Skeletal muscle cell (primary cell): ENCODE data around the gene KIAA0040.

Experiments
- DNase-seq: peaks from one replicate; pipeline ENCODE4 v3.0.0-alpha.2; 2010; ENCODE audit warnings: low read depth
- H3K4me3 ChIP-seq: 2 replicates; pipeline ENCODE4 v1.5.1; 2011; ENCODE audit warnings: low read depth, mild to moderate bottlenecking, control low read depth, low read length, moderate library complexity

KIAA0040 gene

GRCh38 chr1:175192630-175193526 lies at the start of gene KIAA0040:
Gene KIAA0040, minus strand, starts transcription at chr1:175192776. Its CDS starts 31,763 bp downstream, at chr1:175161013.
- H3K4me3 ChIP-seq = peak within 1 kb of the TSS; percentile 44
- DNase-seq = no peak

GRCh38 chr1:175237389-175237788 lies 44.8 kb upstream of the KIAA0040 start:
- no peak overlapping the region for H3K4me3 ChIP-seq
- DNase-seq = no peak

- H3K4me3 ChIP-seq = no peak overlapping the region
- no peak for DNase-seq
Measured at GRCh38 chr1:175234639-175235038, 42.1 kb upstream of the KIAA0040 start.

GRCh38 chr1:175232335-175232734 lies 39.8 kb upstream of the KIAA0040 start:
- no peak for DNase-seq
- H3K4me3 ChIP-seq = no peak overlapping the region

GRCh38 chr1:175225805-175226129 lies 33.2 kb upstream of the KIAA0040 start:
- no peak overlapping the region for H3K4me3 ChIP-seq
- no peak for DNase-seq

GRCh38 chr1:175222296-175222938 lies 29.8 kb upstream of the KIAA0040 start:
- no peak overlapping the region for H3K4me3 ChIP-seq
- no peak for DNase-seq

GRCh38 chr1:175221557-175222175 lies 29.1 kb upstream of the KIAA0040 start:
- DNase-seq = no peak
- no peak overlapping the region for H3K4me3 ChIP-seq

GRCh38 chr1:175220853-175221556 lies 28.4 kb upstream of the KIAA0040 start:
- H3K4me3 ChIP-seq = no peak overlapping the region

GRCh38 chr1:175219774-175220173 lies 27.2 kb upstream of the KIAA0040 start:
- no peak for DNase-seq
- no peak overlapping the region for H3K4me3 ChIP-seq

More at GRCh38 chr1:175220853-175221556, 28.4 kb upstream of the KIAA0040 start:
- DNase-seq = no peak

GRCh38 chr1:175218786-175219434 lies 26.3 kb upstream of the KIAA0040 start:
- DNase-seq = no peak
- no peak overlapping the region for H3K4me3 ChIP-seq

- DNase-seq = no peak
- H3K4me3 ChIP-seq = no peak overlapping the region
Measured at GRCh38 chr1:175217721-175218531, 25.4 kb upstream of the KIAA0040 start.

GRCh38 chr1:175216444-175216843 lies 23.9 kb upstream of the KIAA0040 start:
- DNase-seq = no peak
- no peak overlapping the region for H3K4me3 ChIP-seq

GRCh38 chr1:175211656-175212055 lies 19.1 kb upstream of the KIAA0040 start:
- no peak overlapping the region for H3K4me3 ChIP-seq
- no peak for DNase-seq

GRCh38 chr1:175210744-175211143 lies 18.2 kb upstream of the KIAA0040 start:
- no peak for DNase-seq
- no peak overlapping the region for H3K4me3 ChIP-seq

- DNase-seq = no peak
- H3K4me3 ChIP-seq = no peak overlapping the region
Measured at GRCh38 chr1:175209493-175209921, 16.9 kb upstream of the KIAA0040 start.

GRCh38 chr1:175208773-175209492 lies 16.4 kb upstream of the KIAA0040 start:
- H3K4me3 ChIP-seq = no peak overlapping the region
- no peak for DNase-seq

- DNase-seq = no peak
- H3K4me3 ChIP-seq = no peak overlapping the region
Measured at GRCh38 chr1:175207971-175208370, 15.4 kb upstream of the KIAA0040 start.

GRCh38 chr1:175206687-175207086 lies 14.1 kb upstream of the KIAA0040 start:
- H3K4me3 ChIP-seq = no peak overlapping the region
- DNase-seq = no peak
